GM23338 (cell line): ENCODE results near the gene TSHZ2.

Experiments used
- CTCF ChIP-seq, 2 experiments: fragments of 200-600 bp in 1 of 2; sonication (generic) in 1 of 2; conservative IDR thresholded peaks; 2 replicates each; pipeline versions ENCODE4 v1.5.1 to v1.6.1; 2016 to 2017; ENCODE audit warnings: antibody characterized with exemption in 2 of 2, low read depth in 2 of 2, mild to moderate bottlenecking in 2 of 2, moderate library complexity in 1 of 2
- ETS1 ChIP-seq: IDR thresholded peaks from 2 replicates; pipeline ENCODE4 v1.6.1; 2016; ENCODE audit warnings: antibody characterized with exemption
- EZH2 ChIP-seq: fragments of 200-600 bp; sonication (generic); IDR thresholded peaks from one replicate; pipeline ENCODE4 v1.8.0; 2017; ENCODE audit warnings: antibody characterized with exemption, mild to moderate bottlenecking, low read depth; ENCODE audit not compliant: unreplicated experiment
- EZH2phosphoT487 ChIP-seq: fragments of 200-600 bp; sonication (generic); IDR thresholded peaks from one replicate; pipeline ENCODE4 v1.8.1; 2018; ENCODE audit warnings: antibody characterized with exemption; ENCODE audit not compliant: unreplicated experiment
- JUNB ChIP-seq: IDR thresholded peaks from one replicate; pipeline ENCODE4 v1.6.1; 2016; ENCODE audit warnings: antibody characterized with exemption; ENCODE audit not compliant: unreplicated experiment
- POLR2AphosphoS5 ChIP-seq: IDR thresholded peaks from 2 replicates; pipeline ENCODE4 v1.6.1; 2016; ENCODE audit warnings: antibody characterized with exemption, low read depth
- TF ChIP-seq, protein P1 (sequence below): IDR thresholded peaks from one replicate; pipeline ENCODE4 v1.6.1; 2018; ENCODE audit warnings: antibody characterized with exemption; ENCODE audit not compliant: unreplicated experiment

GRCh38 chr20:53162251-53162835 is 190.2 kb downstream of the TSHZ2 start:
- TF ChIP-seq CTCF (conservative IDR thresholded peaks at IDR 0.05; ENCODE audit: low read depth in 2 of 2): peak; percentile 34 to 36
- TF ChIP-seq ETS1: no peak
- no peak for TF ChIP-seq POLR2AphosphoS5
- TF ChIP-seq, protein P1, sequence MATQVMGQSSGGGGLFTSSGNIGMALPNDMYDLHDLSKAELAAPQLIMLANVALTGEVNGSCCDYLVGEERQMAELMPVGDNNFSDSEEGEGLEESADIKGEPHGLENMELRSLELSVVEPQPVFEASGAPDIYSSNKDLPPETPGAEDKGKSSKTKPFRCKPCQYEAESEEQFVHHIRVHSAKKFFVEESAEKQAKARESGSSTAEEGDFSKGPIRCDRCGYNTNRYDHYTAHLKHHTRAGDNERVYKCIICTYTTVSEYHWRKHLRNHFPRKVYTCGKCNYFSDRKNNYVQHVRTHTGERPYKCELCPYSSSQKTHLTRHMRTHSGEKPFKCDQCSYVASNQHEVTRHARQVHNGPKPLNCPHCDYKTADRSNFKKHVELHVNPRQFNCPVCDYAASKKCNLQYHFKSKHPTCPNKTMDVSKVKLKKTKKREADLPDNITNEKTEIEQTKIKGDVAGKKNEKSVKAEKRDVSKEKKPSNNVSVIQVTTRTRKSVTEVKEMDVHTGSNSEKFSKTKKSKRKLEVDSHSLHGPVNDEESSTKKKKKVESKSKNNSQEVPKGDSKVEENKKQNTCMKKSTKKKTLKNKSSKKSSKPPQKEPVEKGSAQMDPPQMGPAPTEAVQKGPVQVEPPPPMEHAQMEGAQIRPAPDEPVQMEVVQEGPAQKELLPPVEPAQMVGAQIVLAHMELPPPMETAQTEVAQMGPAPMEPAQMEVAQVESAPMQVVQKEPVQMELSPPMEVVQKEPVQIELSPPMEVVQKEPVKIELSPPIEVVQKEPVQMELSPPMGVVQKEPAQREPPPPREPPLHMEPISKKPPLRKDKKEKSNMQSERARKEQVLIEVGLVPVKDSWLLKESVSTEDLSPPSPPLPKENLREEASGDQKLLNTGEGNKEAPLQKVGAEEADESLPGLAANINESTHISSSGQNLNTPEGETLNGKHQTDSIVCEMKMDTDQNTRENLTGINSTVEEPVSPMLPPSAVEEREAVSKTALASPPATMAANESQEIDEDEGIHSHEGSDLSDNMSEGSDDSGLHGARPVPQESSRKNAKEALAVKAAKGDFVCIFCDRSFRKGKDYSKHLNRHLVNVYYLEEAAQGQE: no peak
- TF ChIP-seq EZH2: no peak
- TF ChIP-seq JUNB: no peak
- TF ChIP-seq EZH2phosphoT487: no peak
